ENCODE measurements around the gene KRT76.
"Not testable (repeated sequence)": the region's sequence is repeated elsewhere in the genome, so short reads cannot be mapped to it uniquely, and the experiment has no call there.

The KRT76 gene

GRCh38 chr12:52796429-52796794, 19.3 kb upstream of the KRT76 start:
- no peak for DNase-seq

- DNase-seq: no peak
Measured at GRCh38 chr12:52795694-52796428, 18.7 kb upstream of the KRT76 start, which contains the start of gene KRT3. Gene KRT3, minus strand, starts transcription at chr12:52796117. Its CDS starts 75 bp downstream, at chr12:52796042.

GRCh38 chr12:52795332-52795674, 18.2 kb upstream of the KRT76 start:
- DNase-seq: not testable (repeated sequence)

- DNase-seq: no peak
Measured at GRCh38 chr12:52794479-52795331, 17.6 kb upstream of the KRT76 start.

- no peak for DNase-seq
Measured at GRCh38 chr12:52792185-52793029, 15.3 kb upstream of the KRT76 start.

GRCh38 chr12:52791271-52792184, 14.4 kb upstream of the KRT76 start:
- no peak for DNase-seq

- DNase-seq: no peak
Measured at GRCh38 chr12:52790427-52791270, 13.5 kb upstream of the KRT76 start.

GRCh38 chr12:52789637-52790426, 12.7 kb upstream of the KRT76 start:
- no peak for DNase-seq

- no peak for DNase-seq
Measured at GRCh38 chr12:52788876-52789636, 11.9 kb upstream of the KRT76 start.

GRCh38 chr12:52788192-52788875, 11.2 kb upstream of the KRT76 start:
- no peak for DNase-seq

- no peak for DNase-seq
Measured at GRCh38 chr12:52787324-52788191, 10.4 kb upstream of the KRT76 start.

GRCh38 chr12:52784909-52785308, 7.8 kb upstream of the KRT76 start:
- DNase-seq: no peak

- no peak for DNase-seq
Measured at GRCh38 chr12:52783563-52784316, 6.6 kb upstream of the KRT76 start.

- no peak for DNase-seq
Measured at GRCh38 chr12:52782502-52782901, 5.4 kb upstream of the KRT76 start.

- no peak for DNase-seq
Measured at GRCh38 chr12:52781399-52782082, 4.4 kb upstream of the KRT76 start.

GRCh38 chr12:52779914-52780313, 2.8 kb upstream of the KRT76 start:
- DNase-seq: no peak

- no peak for DNase-seq
Measured at GRCh38 chr12:52778833-52779232, 1.7 kb upstream of the KRT76 start.

Measured in NCI-H1105 treated with DMSO at 0.1 percent for 48 hours (cell line).